HepG2 (cell line): ENCODE measurements around the gene KLHL12. TPM values are rescaled to one million over a fixed set of nuclear protein-coding genes. Genes with fewer than 3 reads are reported as not detected.

Source experiments
- ATAC-seq: fragments of 200-7000 bp; cut with Tn5 transposase; 3 replicates; pipeline ENCODE4 v1.9.1; 2020; ENCODE audit warnings: mild to moderate bottlenecking, moderate library complexity
- BruUV-seq: library from RNA; stranded (reverse); fragments of 400-500 nt; replicated peaks from 2 replicates; lab custom pipeline; 2021; lab: Mats Ljungman, UMichigan
- CTCF ChIA-PET: fragments of 300-600 bp; formaldehyde crosslinking; extraction: SDS; loops from one replicate; lab custom pipeline; 2021; ENCODE audit warnings: low total read pairs, inconsistent platforms, low intra/inter-chr PET ratio; lab: Yijun Ruan, JAX
- POLR2A ChIA-PET: fragments of 350-600 bp; sonication (Branson Sonifier 250); formaldehyde crosslinking; loops from one replicate; lab custom pipeline; 2020; ENCODE audit warnings: antibody characterized with exemption, inconsistent platforms; lab: Yijun Ruan, JAX
- DNase-seq: peaks from one replicate; pipeline ENCODE4 v3.0.0-alpha.2; 2015; ENCODE audit warnings: low spot score
- FAIRE-seq: peaks from 3 replicates; lab custom pipeline; 2011; peaks lifted over from hg19 to GRCh38; lab: Jason Lieb, UNC
- H2AFZ ChIP-seq: one replicate; pipeline ENCODE4 v1.6.1; 2011; ENCODE audit warnings: low read length, inconsistent platforms
- H3K27ac ChIP-seq: fragments of 300-600 bp; 3 replicates; pipeline ENCODE4 v1.8.0; 2011; ENCODE audit warnings: mixed run types, mild to moderate bottlenecking, mixed read lengths, low read length, inconsistent platforms; ENCODE audit not compliant: insufficient read depth; ENCODE audit errors: extremely low read length
- H3K27me3 ChIP-seq, 2 experiments: fragments of 200-600 bp in 1 of 2; 2 replicates in 1 of 2; 3 replicates in 1 of 2; pipeline versions ENCODE4 v1.6.0 to v1.8.0; 2011; ENCODE audit warnings: low read length in 2 of 2, mild to moderate bottlenecking in 2 of 2, moderate library complexity in 2 of 2, inconsistent platforms in 1 of 2; ENCODE audit not compliant: insufficient read depth in 2 of 2, control insufficient read depth in 1 of 2
- H3K36me3 ChIP-seq, 2 experiments: fragments of 200-600 bp in 1 of 2; replicated peaks in 1 of 2; 2 replicates in 1 of 2; 3 replicates in 1 of 2; pipeline versions ENCODE4 v1.5.1 to v1.8.0; 2011; ENCODE audit warnings: low read length in 2 of 2, inconsistent platforms in 1 of 2; ENCODE audit not compliant: insufficient read depth in 2 of 2, control insufficient read depth in 1 of 2
- H3K4me1 ChIP-seq: 2 replicates; pipeline ENCODE4 v1.5.1; 2012; ENCODE audit warnings: low read length, inconsistent platforms; ENCODE audit not compliant: insufficient read depth
- H3K4me2 ChIP-seq: 2 replicates; pipeline ENCODE4 v1.6.0; 2011; ENCODE audit warnings: low read depth, low read length, inconsistent platforms
- H3K4me3 ChIP-seq, 3 experiments: fragments of 200-600 bp in 1 of 3; sonication (generic), shearing (Covaris generic) in 1 of 3; replicated peaks in 1 of 3; 2 replicates each; pipeline ENCODE4 v1.5.1; 2011 to 2016; ENCODE audit warnings: low read length in 3 of 3, inconsistent platforms in 2 of 3, low read depth in 2 of 3, mild to moderate bottlenecking in 2 of 3, control low read depth in 1 of 3, mixed read lengths in 1 of 3; ENCODE audit not compliant: insufficient read depth in 1 of 3
- H3K79me2 ChIP-seq: one replicate; pipeline ENCODE4 v1.6.1; 2011; ENCODE audit warnings: low read length, inconsistent platforms; ENCODE audit not compliant: insufficient read depth
- H3K9ac ChIP-seq: 2 replicates; pipeline ENCODE4 v1.6.0; 2011; ENCODE audit warnings: mild to moderate bottlenecking, low read depth, low read length, inconsistent platforms; ENCODE audit not compliant: insufficient read depth
- H3K9me3 ChIP-seq: 2 replicates; pipeline ENCODE4 v1.5.1; 2012; ENCODE audit warnings: mild to moderate bottlenecking, low read length
- H4K20me1 ChIP-seq: 2 replicates; pipeline ENCODE4 v1.6.0; 2011; ENCODE audit warnings: inconsistent platforms, mild to moderate bottlenecking, low read length, moderate library complexity; ENCODE audit not compliant: insufficient read depth
- FLYWCH1 ChIP-seq: sonication (generic); formaldehyde crosslinking; IDR thresholded peaks from 2 replicates; pipeline ENCODE4 v1.8.1; 2023; ENCODE audit warnings: mild to moderate bottlenecking, missing genetic modification reagents
- KDM5A ChIP-seq: fragments of 200-600 bp; sonication (generic); IDR thresholded peaks from 2 replicates; pipeline ENCODE4 v1.7.0; 2018; ENCODE audit warnings: antibody characterized with exemption, mild to moderate bottlenecking, low read length, borderline replicate concordance
- KLF15 ChIP-seq: sonication (generic); formaldehyde crosslinking; IDR thresholded peaks from 2 replicates; pipeline ENCODE4 v1.8.1; 2023; ENCODE audit warnings: borderline replicate concordance, mild to moderate bottlenecking, inconsistent platforms, missing genetic modification reagents, mixed read lengths
- KMT2A ChIP-seq: sonication (generic); formaldehyde crosslinking; IDR thresholded peaks from 2 replicates; pipeline ENCODE4 v1.4.0; 2020; ENCODE audit warnings: missing genetic modification reagents
- NCOA2 ChIP-seq: sonication (generic); formaldehyde crosslinking; IDR thresholded peaks from 2 replicates; pipeline ENCODE4 v1.8.0; 2022; ENCODE audit warnings: inconsistent platforms
- RBFOX2 ChIP-seq: fragments of 200-400 bp; formaldehyde crosslinking; IDR thresholded peaks from 2 replicates; pipeline ENCODE4 v1.6.1; 2017; ENCODE audit warnings: low read depth, mild to moderate bottlenecking, low read length
- RFX1 ChIP-seq: fragments of 450-650 bp; IDR thresholded peaks from 2 replicates; pipeline ENCODE4 v1.6.1; 2017
- SIX4 ChIP-seq: sonication (generic); formaldehyde crosslinking; IDR thresholded peaks from 2 replicates; pipeline ENCODE4 v1.4.0; 2020; ENCODE audit warnings: missing genetic modification reagents
- SUZ12 ChIP-seq: fragments of 150-350 bp; IDR thresholded peaks from 2 replicates; pipeline ENCODE4 v1.6.1; 2014; ENCODE audit warnings: low read depth, low read length
- XRCC5 ChIP-seq: fragments of 200-400 bp; formaldehyde crosslinking; optimal IDR thresholded peaks from 2 replicates; pipeline ENCODE3; 2017; ENCODE audit warnings: mild to moderate bottlenecking, low read length
- ZNF143 ChIP-seq: sonication (generic); formaldehyde crosslinking; IDR thresholded peaks from 2 replicates; pipeline ENCODE4 v1.4.0; 2020; ENCODE audit warnings: missing genetic modification reagents
- ZNF24 ChIP-seq: fragments of 450-650 bp; IDR thresholded peaks from 2 replicates; pipeline ENCODE4 v1.6.1; 2017; ENCODE audit warnings: antibody characterized with exemption, mild to moderate bottlenecking
- ZNF749 ChIP-seq: sonication (generic); formaldehyde crosslinking; IDR thresholded peaks from 2 replicates; pipeline ENCODE4 v1.8.0; 2022; ENCODE audit warnings: mild to moderate bottlenecking, missing genetic modification reagents, moderate library complexity, borderline replicate concordance
- WGBS: methylation state at CpG from one replicate; pipeline ENCODE4 v1.1.6; 2017; ENCODE audit warnings: low lambda C conversion rate; 5-methylcytosine and 5-hydroxymethylcytosine counted together
- in situ Hi-C: cut with HindIII; loops from 2 replicates; pipeline ENCODE4 v1.10.0; 2017; ENCODE audit warnings: low pct_unique_long_range_greater_than_20kb; ENCODE audit not compliant: extremely low pct_ligation_motif_present
- intact Hi-C: fragments of 100-400 bp; cut with micrococcal nuclease; formaldehyde crosslinking; loops from one replicate; pipeline ENCODE4 v1.10.0; 2022; ENCODE audit not compliant: unreplicated experiment
- polyA plus RNA-seq, 8 experiments: library from polyadenylated mRNA; depleted of rRNA in 3 of 8; stranded (reverse) in 7 of 8; unstranded in 1 of 8; fragments of >200 nt; fragmentation: Illumina TruSeq in 4 of 8; extraction: Trizol in 4 of 8; gene quantifications; 2 replicates each; pipeline versions ENCODE4 v1.2.1 to v1.2.3, GENCODE V29; 2011 to 2016; ENCODE audit warnings: low read depth in 4 of 8, missing spikeins in 1 of 8, mixed read lengths in 1 of 8; ENCODE audit not compliant: insufficient read depth in 1 of 8
- total RNA-seq, 5 experiments: library from RNA; depleted of rRNA; stranded (reverse); fragments of >200 nt; fragmentation: Illumina TruSeq; extraction: Trizol; gene quantifications; 2 replicates each; pipeline ENCODE4 v1.2.3, GENCODE V29; 2016; ENCODE audit warnings: low read depth in 1 of 5
- TF ChIP-seq, protein P1 (sequence below): sonication (generic); formaldehyde crosslinking; IDR thresholded peaks from 2 replicates; pipeline ENCODE4 v1.8.0; 2022; ENCODE audit warnings: missing genetic modification reagents, mild to moderate bottlenecking, borderline replicate concordance
- TF ChIP-seq, protein P2 (sequence below): sonication (generic); formaldehyde crosslinking; IDR thresholded peaks from 2 replicates; pipeline ENCODE4 v1.8.0; 2022; ENCODE audit warnings: mild to moderate bottlenecking, missing genetic modification reagents; ENCODE audit not compliant: insufficient replicate concordance
- TF ChIP-seq, protein P3 (sequence below): sonication (generic); formaldehyde crosslinking; IDR thresholded peaks from 2 replicates; pipeline ENCODE4 v1.4.0; 2020; ENCODE audit warnings: missing genetic modification reagents

Gene KLHL12
- total and polyA plus RNA-seq, 2 of the 13 experiments (the other 11 are each of a cell fraction or from before 2014, with no cell fraction given) = 19.2 to 25.2 TPM

DNA sequence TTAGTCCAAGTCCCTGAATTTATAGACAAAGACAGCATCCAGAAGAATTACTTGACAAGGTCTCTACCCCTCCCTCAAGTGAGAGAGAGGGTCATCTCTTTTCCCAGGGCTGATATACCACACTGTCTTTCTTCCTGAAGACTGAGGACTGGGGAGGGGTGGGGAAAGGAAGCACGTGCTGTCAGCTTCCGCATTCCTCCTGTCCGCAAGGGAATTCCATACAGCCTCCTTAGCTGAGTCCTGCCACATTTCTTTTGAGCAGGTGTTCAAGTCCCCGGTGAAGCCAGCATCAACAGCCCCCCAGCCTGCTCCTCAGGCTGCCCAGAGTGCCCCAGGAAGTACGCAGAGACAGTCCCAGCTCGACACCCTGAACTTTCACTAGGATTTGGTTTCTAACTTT is 82.1 kb downstream of the KLHL12 start:
- ATAC-seq (no peak), DNase-seq (no peak), FAIRE-seq (no peak)
- Histone ChIP-seq H3K9ac (no peak overlapping the region), H3K4me2 (no peak overlapping the region), H3K79me2 (no peaks in the 10 kb centered on the region), H2AFZ (no peak overlapping the region), H3K27me3 (no peaks in the 10 kb centered on the region), H3K27ac (no peak overlapping the region), H3K36me3 (no peaks in the 10 kb centered on the region), H3K9me3 (no peaks in the 10 kb centered on the region), H3K4me3 (no peak overlapping the region), H4K20me1 (no peaks in the 10 kb centered on the region), H3K4me1 (peaks cover 38% of the 10 kb centered on the region)
- no TSS peak for BruUV-seq
- TF ChIP-seq ZNF143 (CRISPR knock-in tag) (no peak), NCOA2 (CRISPR knock-in tag) (no peak), KMT2A (CRISPR knock-in tag) (no peak), FLYWCH1 (CRISPR knock-in tag) (no peak), RBFOX2 (no peak), RFX1 (no peak), ZNF24 (no peak), SUZ12 (no peak), SIX4 (no peak), KLF15 (CRISPR knock-in tag) (no peak), KDM5A (no peak), XRCC5 (no peak), ZNF749 (no peak)
- TF ChIP-seq, protein P1, sequence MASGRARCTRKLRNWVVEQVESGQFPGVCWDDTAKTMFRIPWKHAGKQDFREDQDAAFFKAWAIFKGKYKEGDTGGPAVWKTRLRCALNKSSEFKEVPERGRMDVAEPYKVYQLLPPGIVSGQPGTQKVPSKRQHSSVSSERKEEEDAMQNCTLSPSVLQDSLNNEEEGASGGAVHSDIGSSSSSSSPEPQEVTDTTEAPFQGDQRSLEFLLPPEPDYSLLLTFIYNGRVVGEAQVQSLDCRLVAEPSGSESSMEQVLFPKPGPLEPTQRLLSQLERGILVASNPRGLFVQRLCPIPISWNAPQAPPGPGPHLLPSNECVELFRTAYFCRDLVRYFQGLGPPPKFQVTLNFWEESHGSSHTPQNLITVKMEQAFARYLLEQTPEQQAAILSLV (CRISPR knock-in tag) = no peak
- TF ChIP-seq, protein P2, sequence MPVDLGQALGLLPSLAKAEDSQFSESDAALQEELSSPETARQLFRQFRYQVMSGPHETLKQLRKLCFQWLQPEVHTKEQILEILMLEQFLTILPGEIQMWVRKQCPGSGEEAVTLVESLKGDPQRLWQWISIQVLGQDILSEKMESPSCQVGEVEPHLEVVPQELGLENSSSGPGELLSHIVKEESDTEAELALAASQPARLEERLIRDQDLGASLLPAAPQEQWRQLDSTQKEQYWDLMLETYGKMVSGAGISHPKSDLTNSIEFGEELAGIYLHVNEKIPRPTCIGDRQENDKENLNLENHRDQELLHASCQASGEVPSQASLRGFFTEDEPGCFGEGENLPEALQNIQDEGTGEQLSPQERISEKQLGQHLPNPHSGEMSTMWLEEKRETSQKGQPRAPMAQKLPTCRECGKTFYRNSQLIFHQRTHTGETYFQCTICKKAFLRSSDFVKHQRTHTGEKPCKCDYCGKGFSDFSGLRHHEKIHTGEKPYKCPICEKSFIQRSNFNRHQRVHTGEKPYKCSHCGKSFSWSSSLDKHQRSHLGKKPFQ = no peak
- TF ChIP-seq, protein P3, sequence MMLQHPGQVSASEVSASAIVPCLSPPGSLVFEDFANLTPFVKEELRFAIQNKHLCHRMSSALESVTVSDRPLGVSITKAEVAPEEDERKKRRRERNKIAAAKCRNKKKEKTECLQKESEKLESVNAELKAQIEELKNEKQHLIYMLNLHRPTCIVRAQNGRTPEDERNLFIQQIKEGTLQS (CRISPR knock-in tag) = no peak
- POLR2A ChIA-PET = interaction anchor here (1.6 kb wide), 1 partner anchor 16 kb away, joined by 10 read pairs; no protein-coding TSS in a partner anchor
- intact Hi-C loops = no loop called here
- 69% methylated on average over 6 of the region's 6 CpGs for WGBS
- in situ Hi-C loops = no loop called here
- CTCF ChIA-PET = no interaction called here
